Activated naive CD4-positive, alpha-beta T cell treated with anti-CD3 and anti-CD28 coated beads, Interleukin-2, amount 50 U/mL, for 72 hours (primary cell): ENCODE measurements around the gene SAMM50. TPM values are rescaled to one million over a fixed set of nuclear protein-coding genes. Genes with fewer than 3 reads are reported as not detected.

Experiments used
- ATAC-seq, 2 donors: fragments of 150-1000 bp; cut with Tn5 transposase; 2 replicates each; pipeline ENCODE4 v1.10.0; 2021; ENCODE audit warnings: mild to moderate bottlenecking in 2 of 2, moderate library complexity in 2 of 2
- DNase-seq, 2 donors: peaks; one replicate each; pipeline ENCODE4 v3.0.0; 2021 to 2022; ENCODE audit warnings: low spot score in 2 of 2
- H3K27ac Mint-ChIP-seq, 2 donors: one replicate each; pipeline ENCODE4 v1.8.0; 2022; ENCODE audit warnings: mild to moderate bottlenecking in 2 of 2, mixed read lengths in 2 of 2
- H3K36me3 Mint-ChIP-seq, 2 donors: one replicate each; pipeline ENCODE4 v1.8.0; 2022; ENCODE audit warnings: mixed read lengths in 2 of 2
- H3K9me3 Mint-ChIP-seq, 2 donors: one replicate each; pipeline ENCODE4 v1.8.0; 2022; ENCODE audit warnings: mixed read lengths in 2 of 2
- total RNA-seq, 2 donors: library from RNA; stranded (reverse); gene quantifications; one replicate each; pipeline ENCODE4 v1.2.3, GENCODE V29; 2022

Gene SAMM50
- total RNA-seq, 2 donors from 2014 or later = 41.7 to 51.1 TPM

- Mint-ChIP-seq H3K36me3 (peaks cover 0 to 13% of the 10 kb centered on the region in 2 donors), H3K27ac (no peak overlapping the region), H3K9me3 (no peaks in the 10 kb centered on the region)
- ATAC-seq (no peak), DNase-seq (no peak)
Measured at GRCh38 chr22:44028091-44028490, 72.8 kb downstream of the SAMM50 start.

GRCh38 chr22:44029069-44029468, 73.8 kb downstream of the SAMM50 start:
- ATAC-seq (no peak), DNase-seq (no peak)
- Mint-ChIP-seq H3K9me3 (no peaks in the 10 kb centered on the region), H3K36me3 (peaks cover 0 to 13% of the 10 kb centered on the region in 2 donors), H3K27ac (no peak overlapping the region)

GRCh38 chr22:44030051-44030701, 74.9 kb downstream of the SAMM50 start:
- DNase-seq (no peak), ATAC-seq (no peak)
- Mint-ChIP-seq H3K36me3 (peaks cover 0 to 13% of the 10 kb centered on the region in 2 donors), H3K9me3 (no peaks in the 10 kb centered on the region), H3K27ac (peak overlapping the region; percentile 28 to 76)

- ATAC-seq = no peak
Measured at GRCh38 chr22:44030702-44031082, 75.5 kb downstream of the SAMM50 start.

GRCh38 chr22:44031158-44031952, 76.1 kb downstream of the SAMM50 start:
- Mint-ChIP-seq H3K9me3 (no peaks in the 10 kb centered on the region), H3K27ac (peak overlapping the region; percentile 28 to 76), H3K36me3 (peaks cover 0 to 10% of the 10 kb centered on the region in 2 donors)
- ATAC-seq = peak; percentile 55 to 75
- no peak for DNase-seq

More at GRCh38 chr22:44030702-44031082, 75.5 kb downstream of the SAMM50 start:
- H3K9me3 Mint-ChIP-seq = no peaks in the 10 kb centered on the region
- no peak for DNase-seq
- H3K27ac Mint-ChIP-seq = peak overlapping the region; percentile 28 to 76
- peaks cover 0 to 13% of the 10 kb centered on the region in 2 donors for H3K36me3 Mint-ChIP-seq

- H3K9me3 Mint-ChIP-seq = no peaks in the 10 kb centered on the region
- peaks cover 0 to under 1% of the 10 kb centered on the region in 2 donors for H3K36me3 Mint-ChIP-seq
- DNase-seq (no peak), ATAC-seq (no peak)
- no peak overlapping the region for H3K27ac Mint-ChIP-seq
Measured at GRCh38 chr22:44032126-44032730, 77.0 kb downstream of the SAMM50 start.

GRCh38 chr22:44033287-44033686, 78.0 kb downstream of the SAMM50 start:
- no peak for ATAC-seq
- H3K9me3 Mint-ChIP-seq = no peaks in the 10 kb centered on the region

GRCh38 chr22:44033694-44034093, 78.5 kb downstream of the SAMM50 start:
- Mint-ChIP-seq H3K9me3 (no peaks in the 10 kb centered on the region), H3K36me3 (no peaks in the 10 kb centered on the region), H3K27ac (no peak overlapping the region)
- DNase-seq (no peak), ATAC-seq (no peak)

More at GRCh38 chr22:44033287-44033686, 78.0 kb downstream of the SAMM50 start:
- no peak for DNase-seq
- Mint-ChIP-seq H3K36me3 (no peaks in the 10 kb centered on the region), H3K27ac (no peak overlapping the region)

GRCh38 chr22:44037519-44038375, 82.5 kb downstream of the SAMM50 start:
- DNase-seq = no peak

GRCh38 chr22:44039566-44040171, 84.4 kb downstream of the SAMM50 start:
- ATAC-seq = peak; percentile 18 to 20
- no peak overlapping the region for H3K27ac Mint-ChIP-seq

More at GRCh38 chr22:44037519-44038375, 82.5 kb downstream of the SAMM50 start:
- H3K36me3 Mint-ChIP-seq = no peaks in the 10 kb centered on the region
- no peaks in the 10 kb centered on the region for H3K9me3 Mint-ChIP-seq
- ATAC-seq = peak in 1 of 2 donors; percentile 43
- H3K27ac Mint-ChIP-seq = no peak overlapping the region

GRCh38 chr22:44042249-44043218, 87.3 kb downstream of the SAMM50 start:
- no peaks in the 10 kb centered on the region for H3K9me3 Mint-ChIP-seq
- no peak overlapping the region for H3K27ac Mint-ChIP-seq
- DNase-seq (no peak), ATAC-seq (no peak)
- peaks cover 0 to 9% of the 10 kb centered on the region in 2 donors for H3K36me3 Mint-ChIP-seq

More at GRCh38 chr22:44039566-44040171, 84.4 kb downstream of the SAMM50 start:
- no peak for DNase-seq
- Mint-ChIP-seq H3K36me3 (no peaks in the 10 kb centered on the region), H3K9me3 (no peaks in the 10 kb centered on the region)

GRCh38 chr22:44045145-44045544, 89.9 kb downstream of the SAMM50 start:
- Mint-ChIP-seq H3K27ac (peak overlapping the region in 1 of 2 donors; percentile 19), H3K9me3 (no peaks in the 10 kb centered on the region), H3K36me3 (peaks cover 0 to 9% of the 10 kb centered on the region in 2 donors)
- ATAC-seq = peak in 1 of 2 donors; percentile 67
- DNase-seq = no peak
